Gastroesophageal sphincter (tissue), 4 donors: ENCODE results near the gene FRMPD4. TPM values are rescaled to one million over a fixed set of nuclear protein-coding genes. Genes with fewer than 3 reads are reported as not detected.

Source experiments
- ATAC-seq: fragments of 150-250 bp; one replicate; pipeline ENCODE4 v1.9.1; 2016; ENCODE audit warnings: mild to moderate bottlenecking, moderate library complexity
- H3K27ac ChIP-seq, 4 donors: fragments of 200-600 bp; sonication (generic) in 3 of 4; 1 replicate in 3 of 4; 2 replicates in 1 of 4; pipeline ENCODE4 v1.5.1; 2016 to 2019
- H3K27me3 ChIP-seq: fragments of 200-600 bp; sonication (generic); one replicate; pipeline ENCODE4 v1.5.1; 2019
- H3K36me3 ChIP-seq, 2 donors: fragments of 200-600 bp; sonication (generic); one replicate each; pipeline ENCODE4 v1.5.1; 2019; ENCODE audit warnings: control low read depth in 1 of 2
- H3K4me1 ChIP-seq, 3 donors: fragments of 200-600 bp; sonication (generic); 1 replicate in 2 of 3; 2 replicates in 1 of 3; pipeline ENCODE4 v1.5.1; 2016 to 2019; ENCODE audit warnings: control low read depth in 2 of 3
- H3K4me3 ChIP-seq, 2 donors: fragments of 200-600 bp; sonication (generic); one replicate each; pipeline ENCODE4 v1.5.1; 2019; ENCODE audit warnings: mild to moderate bottlenecking in 1 of 2, moderate library complexity in 1 of 2
- H3K9me3 ChIP-seq, 3 donors: fragments of 200-600 bp; sonication (generic); one replicate each; pipeline ENCODE4 v1.5.1; 2017 to 2019; ENCODE audit warnings: control low read depth in 2 of 3
- CTCF ChIP-seq, 4 experiments: fragments of 200-600 bp in 2 of 4; fragments of 450-650 bp in 2 of 4; sonication (generic) in 1 of 4; IDR thresholded peaks; one replicate each; pipeline ENCODE4 v1.5.1; 2017 to 2019; ENCODE audit warnings: antibody characterized with exemption in 4 of 4, mild to moderate bottlenecking in 2 of 4, moderate library complexity in 2 of 4
- EP300 ChIP-seq: sonication (generic); formaldehyde crosslinking; IDR thresholded peaks from one replicate; pipeline ENCODE4 v1.6.1; 2017; ENCODE audit warnings: antibody characterized with exemption, mild to moderate bottlenecking
- POLR2A ChIP-seq, 2 donors: fragments of 450-650 bp; IDR thresholded peaks; one replicate each; pipeline ENCODE4 v1.6.1; 2017; ENCODE audit warnings: antibody characterized with exemption in 2 of 2, mild to moderate bottlenecking in 2 of 2, moderate library complexity in 1 of 2
- POLR2AphosphoS5 ChIP-seq: sonication (generic); formaldehyde crosslinking; IDR thresholded peaks from one replicate; pipeline ENCODE4 v1.6.1; 2017; ENCODE audit warnings: antibody characterized with exemption
- WGBS, 2 donors: methylation state at CpG; one replicate each; pipeline ENCODE4 v1.1.5; 2018; ENCODE audit warnings: low coverage in 1 of 2; 5-methylcytosine and 5-hydroxymethylcytosine counted together
- total RNA-seq, 4 donors: library from RNA; depleted of rRNA; stranded (reverse); fragments of >200 nt; gene quantifications; one replicate each; pipeline ENCODE4 v1.1.0, GENCODE V29; 2016

The FRMPD4 gene
- total RNA-seq, 4 donors from 2014 or later, result 0.31 to 2.1 (median 1.3) TPM; not detected in 1

GRCh38 chrX:12332786-12333347 is 194.6 kb downstream of the FRMPD4 start:
- Histone ChIP-seq H3K27ac (no peak overlapping the region), H3K4me3 (no peak overlapping the region), H3K9me3 (no peaks in the 10 kb centered on the region), H3K27me3 (no peaks in the 10 kb centered on the region), H3K36me3 (no peaks in the 10 kb centered on the region), H3K4me1 (no peaks in the 10 kb centered on the region)
- TF ChIP-seq CTCF (IDR thresholded peaks at IDR 0.05) (no peak), EP300 (no peak)
- WGBS, 2 donors, result 73 to 81% methylated on average over 3 of the region's 3 CpGs
- ATAC-seq, result no peak

GRCh38 chrX:12339921-12340320 is 201.6 kb downstream of the FRMPD4 start:
- Histone ChIP-seq H3K27me3 (no peaks in the 10 kb centered on the region), H3K9me3 (no peaks in the 10 kb centered on the region), H3K4me1 (no peaks in the 10 kb centered on the region), H3K27ac (no peak overlapping the region), H3K36me3 (no peaks in the 10 kb centered on the region), H3K4me3 (no peak overlapping the region)
- TF ChIP-seq CTCF (IDR thresholded peaks at IDR 0.05), result no peak
- no peak for TF ChIP-seq POLR2AphosphoS5
- TF ChIP-seq POLR2A (IDR thresholded peaks at IDR 0.05), result no peak
- no peak for TF ChIP-seq EP300
- no peak for ATAC-seq
- WGBS, 2 donors, result 58% methylated on average over 2 of the region's 2 CpGs; no CpG with 5 or more reads in 1 of the 2 donors

- Histone ChIP-seq H3K36me3 (no peaks in the 10 kb centered on the region), H3K27me3 (no peaks in the 10 kb centered on the region), H3K4me3 (no peak overlapping the region), H3K9me3 (no peaks in the 10 kb centered on the region), H3K27ac (no peak overlapping the region), H3K4me1 (no peaks in the 10 kb centered on the region)
- no peak for ATAC-seq
- no peak for TF ChIP-seq CTCF (IDR thresholded peaks at IDR 0.05)
- TF ChIP-seq EP300, result no peak
- TF ChIP-seq POLR2A (IDR thresholded peaks at IDR 0.05), result no peak
- no peak for TF ChIP-seq POLR2AphosphoS5
- whole genome bisulfite sequencing, 2 donors, result 73 to 94% methylated on average over 2 of the region's 2 CpGs
These were observed 206.7 kb downstream of the FRMPD4 start for GRCh38 chrX:12344954-12345353.

GRCh38 chrX:12349201-12349600 is 210.9 kb downstream of the FRMPD4 start:
- Histone ChIP-seq H3K27ac (no peak overlapping the region), H3K9me3 (no peaks in the 10 kb centered on the region), H3K4me1 (no peaks in the 10 kb centered on the region), H3K27me3 (no peaks in the 10 kb centered on the region), H3K4me3 (no peak overlapping the region), H3K36me3 (no peaks in the 10 kb centered on the region)
- WGBS, 2 donors, result 33 to 62% methylated on average over 1 to 5 of the region's 8 CpGs
- no peak for ATAC-seq
- TF ChIP-seq POLR2A (IDR thresholded peaks at IDR 0.05) (no peak), EP300 (no peak), CTCF (IDR thresholded peaks at IDR 0.05) (no peak), POLR2AphosphoS5 (no peak)

GRCh38 chrX:12352922-12353321 is 214.6 kb downstream of the FRMPD4 start:
- H3K9me3 ChIP-seq, result no peaks in the 10 kb centered on the region
- H3K4me3 ChIP-seq, result no peak overlapping the region
- no peaks in the 10 kb centered on the region for H3K4me1 ChIP-seq
- H3K27ac ChIP-seq, result no peak overlapping the region
- H3K27me3 ChIP-seq, result no peaks in the 10 kb centered on the region
- H3K36me3 ChIP-seq, result no peaks in the 10 kb centered on the region
- TF ChIP-seq EP300 (no peak), POLR2AphosphoS5 (no peak), POLR2A (IDR thresholded peaks at IDR 0.05) (no peak), CTCF (IDR thresholded peaks at IDR 0.05) (no peak)
- no peak for ATAC-seq
- WGBS, 2 donors, result 87 to 94% methylated on average over 4 to 5 of the region's 5 CpGs
